ENCODE data around the gene CCNL1. TPM values are rescaled to one million over a fixed set of nuclear protein-coding genes. Genes with fewer than 3 reads are reported as not detected.
"Not testable (repeated sequence)": the region's sequence is repeated elsewhere in the genome, so short reads cannot be mapped to it uniquely, and the experiment has no call there.

CCNL1 gene
- polyA plus RNA-seq, 1 experiment = 145 TPM

DNA sequence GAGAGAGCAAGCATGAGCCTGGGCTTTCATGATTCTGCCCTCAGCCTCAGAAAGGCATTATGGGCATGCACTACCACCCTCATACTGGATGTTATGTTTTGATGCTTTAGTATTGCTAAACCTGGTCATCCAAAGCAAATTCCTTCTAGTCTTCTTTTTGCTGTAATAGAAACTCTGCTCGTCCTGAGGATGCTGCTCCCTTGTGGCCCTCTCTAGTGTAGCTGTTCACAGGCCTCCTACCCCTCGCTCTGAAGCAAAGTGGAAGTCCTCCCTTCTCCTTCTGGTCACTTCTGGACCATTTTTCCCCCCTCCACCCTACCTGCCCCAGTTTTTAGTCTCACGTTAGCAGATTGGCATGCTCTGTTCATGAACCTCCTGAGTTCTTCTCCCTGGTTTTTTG, 22.9 kb upstream of the CCNL1 start:
- no peak for DNase-seq (ENCODE audit: low read depth, low spot score)
- Histone ChIP-seq H3K27ac (ENCODE audit: low read depth, low read length) (no peak overlapping the region), H3K27me3 (ENCODE audit: control insufficient read depth, insufficient read depth, low read length) (no peaks in the 10 kb centered on the region), H3K9me3 (ENCODE audit: control insufficient read depth, insufficient read depth, low read length) (peaks cover 27% of the 10 kb centered on the region), H3K4me3 (ENCODE audit: low read depth, low read length) (no peak overlapping the region)
- TF ChIP-seq, protein P1, sequence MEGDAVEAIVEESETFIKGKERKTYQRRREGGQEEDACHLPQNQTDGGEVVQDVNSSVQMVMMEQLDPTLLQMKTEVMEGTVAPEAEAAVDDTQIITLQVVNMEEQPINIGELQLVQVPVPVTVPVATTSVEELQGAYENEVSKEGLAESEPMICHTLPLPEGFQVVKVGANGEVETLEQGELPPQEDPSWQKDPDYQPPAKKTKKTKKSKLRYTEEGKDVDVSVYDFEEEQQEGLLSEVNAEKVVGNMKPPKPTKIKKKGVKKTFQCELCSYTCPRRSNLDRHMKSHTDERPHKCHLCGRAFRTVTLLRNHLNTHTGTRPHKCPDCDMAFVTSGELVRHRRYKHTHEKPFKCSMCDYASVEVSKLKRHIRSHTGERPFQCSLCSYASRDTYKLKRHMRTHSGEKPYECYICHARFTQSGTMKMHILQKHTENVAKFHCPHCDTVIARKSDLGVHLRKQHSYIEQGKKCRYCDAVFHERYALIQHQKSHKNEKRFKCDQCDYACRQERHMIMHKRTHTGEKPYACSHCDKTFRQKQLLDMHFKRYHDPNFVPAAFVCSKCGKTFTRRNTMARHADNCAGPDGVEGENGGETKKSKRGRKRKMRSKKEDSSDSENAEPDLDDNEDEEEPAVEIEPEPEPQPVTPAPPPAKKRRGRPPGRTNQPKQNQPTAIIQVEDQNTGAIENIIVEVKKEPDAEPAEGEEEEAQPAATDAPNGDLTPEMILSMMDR (IDR thresholded peaks at IDR 0.05; ENCODE audit: low read depth, low read length) = peak; percentile 33
- POLR2A ChIA-PET = no interaction called here
- CTCF ChIA-PET = no interaction called here

DNA sequence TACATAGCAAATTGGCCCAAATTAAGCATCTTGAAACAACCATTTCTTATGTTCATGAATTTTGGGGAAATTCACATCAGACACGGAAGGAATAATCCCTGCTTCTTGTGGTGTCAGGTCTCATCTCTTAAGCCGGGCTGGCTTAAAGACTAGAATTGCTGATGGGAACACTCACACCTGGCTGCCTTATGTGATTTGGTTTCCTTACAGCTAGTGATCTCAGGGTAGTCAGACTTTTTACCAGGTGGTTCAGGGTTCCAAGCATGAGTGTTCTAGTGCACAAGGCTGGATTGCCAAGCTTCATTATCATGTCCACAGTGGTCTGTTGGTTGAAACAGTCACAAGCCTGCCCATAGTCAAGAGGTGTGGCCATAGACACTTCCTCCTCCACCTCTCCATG, 20.3 kb upstream of the CCNL1 start:
- no peak overlapping the region for H3K27ac ChIP-seq (ENCODE audit: low read depth, low read length)
- ChIA-PET CTCF (interaction anchor here (0.5 kb wide), 1 partner anchor 25 kb away, joined by 3 read pairs; no protein-coding TSS in a partner anchor), POLR2A (no interaction called here)
- H3K9me3 ChIP-seq (ENCODE audit: control insufficient read depth, insufficient read depth, low read length) = peaks cover 15% of the 10 kb centered on the region
- no peak overlapping the region for H3K4me3 ChIP-seq (ENCODE audit: low read depth, low read length)
- no peaks in the 10 kb centered on the region for H3K27me3 ChIP-seq (ENCODE audit: control insufficient read depth, insufficient read depth, low read length)
- no peak for DNase-seq (ENCODE audit: low read depth, low spot score)
- TF ChIP-seq, protein P1 (IDR thresholded peaks at IDR 0.05; ENCODE audit: low read depth, low read length) = no peak

DNA sequence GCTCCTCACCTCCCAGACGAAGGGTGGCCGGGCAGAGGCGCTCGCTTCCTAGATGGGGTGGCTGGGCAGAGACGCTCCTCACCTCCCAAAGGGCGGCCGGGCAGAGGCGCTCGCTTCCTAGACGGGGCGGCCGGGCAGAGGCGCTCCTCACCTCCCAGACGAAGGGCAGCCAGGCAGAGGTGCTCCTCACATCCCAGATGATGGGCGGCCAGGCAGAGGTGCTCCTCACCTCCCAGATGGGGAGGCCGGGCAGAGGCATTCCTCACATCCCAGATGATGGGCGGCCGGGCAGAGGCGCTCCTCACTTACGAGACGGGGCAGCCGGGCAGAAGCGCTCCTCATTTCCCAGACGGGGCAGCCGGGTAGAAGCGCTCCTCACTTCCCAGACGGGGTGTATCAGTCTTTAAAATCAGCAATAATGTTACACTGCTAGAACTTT, 19.4 kb upstream of the CCNL1 start:
- H3K27me3 ChIP-seq (ENCODE audit: control insufficient read depth, insufficient read depth, low read length) = no peaks in the 10 kb centered on the region
- DNase-seq (ENCODE audit: low read depth, low spot score) = no peak
- TF ChIP-seq, protein P1 (IDR thresholded peaks at IDR 0.05; ENCODE audit: low read depth, low read length) = no peak
- no peak overlapping the region for H3K4me3 ChIP-seq (ENCODE audit: low read depth, low read length)
- no peak overlapping the region for H3K27ac ChIP-seq (ENCODE audit: low read depth, low read length)
- CTCF ChIA-PET = no interaction called here
- POLR2A ChIA-PET = no interaction called here
- peaks cover 15% of the 10 kb centered on the region for H3K9me3 ChIP-seq (ENCODE audit: control insufficient read depth, insufficient read depth, low read length)

DNA sequence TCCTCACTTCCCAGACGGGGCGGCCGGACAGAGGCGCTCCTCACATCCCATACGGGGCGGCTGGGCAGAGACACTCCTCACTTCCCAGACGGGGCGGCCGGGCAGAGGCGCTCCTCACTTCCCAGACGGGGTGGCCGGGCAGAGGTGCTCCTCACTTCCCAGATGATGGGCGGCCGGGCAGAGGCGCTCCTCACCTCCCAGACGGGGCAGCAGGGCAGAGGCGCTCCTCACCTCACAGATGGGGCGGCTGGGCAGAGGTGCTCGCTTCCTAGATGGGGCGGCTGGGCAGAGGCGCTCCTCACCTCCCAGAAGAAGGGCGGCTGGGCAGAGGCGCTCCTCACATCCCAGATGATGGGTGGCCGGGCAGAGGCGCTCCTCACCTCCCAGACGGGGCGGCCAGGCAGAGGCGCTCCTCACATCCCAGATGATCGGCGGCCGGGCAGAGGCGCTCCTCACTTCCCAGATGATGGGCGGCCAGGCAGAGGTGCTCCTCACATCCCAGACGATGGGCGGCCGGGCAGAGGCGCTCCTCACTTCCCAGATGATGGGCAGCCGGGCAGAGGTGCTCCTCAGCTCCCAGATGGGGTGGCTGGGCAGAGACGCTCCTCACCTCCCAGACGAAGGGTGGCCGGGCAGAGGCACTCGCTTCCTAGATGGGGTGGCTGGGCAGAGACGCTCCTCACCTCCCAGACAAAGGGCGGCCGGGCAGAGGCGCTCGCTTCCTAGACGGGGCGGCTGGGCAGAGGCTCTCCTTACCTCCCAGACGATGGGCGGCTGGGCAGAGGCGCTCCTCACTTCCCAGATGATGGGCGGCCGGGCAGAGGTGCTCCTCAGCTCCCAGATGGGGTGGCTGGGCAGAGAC, 18.8 kb upstream of the CCNL1 start:
- POLR2A ChIA-PET; CTCF ChIA-PET; H3K4me3 ChIP-seq (ENCODE audit: low read depth, low read length); H3K27ac ChIP-seq (ENCODE audit: low read depth, low read length); H3K27me3 ChIP-seq (ENCODE audit: control insufficient read depth, insufficient read depth, low read length); DNase-seq (ENCODE audit: low read depth, low spot score): not testable (repeated sequence)
- H3K9me3 ChIP-seq (ENCODE audit: control insufficient read depth, insufficient read depth, low read length) = peaks cover 15% of the 10 kb centered on the region

DNA sequence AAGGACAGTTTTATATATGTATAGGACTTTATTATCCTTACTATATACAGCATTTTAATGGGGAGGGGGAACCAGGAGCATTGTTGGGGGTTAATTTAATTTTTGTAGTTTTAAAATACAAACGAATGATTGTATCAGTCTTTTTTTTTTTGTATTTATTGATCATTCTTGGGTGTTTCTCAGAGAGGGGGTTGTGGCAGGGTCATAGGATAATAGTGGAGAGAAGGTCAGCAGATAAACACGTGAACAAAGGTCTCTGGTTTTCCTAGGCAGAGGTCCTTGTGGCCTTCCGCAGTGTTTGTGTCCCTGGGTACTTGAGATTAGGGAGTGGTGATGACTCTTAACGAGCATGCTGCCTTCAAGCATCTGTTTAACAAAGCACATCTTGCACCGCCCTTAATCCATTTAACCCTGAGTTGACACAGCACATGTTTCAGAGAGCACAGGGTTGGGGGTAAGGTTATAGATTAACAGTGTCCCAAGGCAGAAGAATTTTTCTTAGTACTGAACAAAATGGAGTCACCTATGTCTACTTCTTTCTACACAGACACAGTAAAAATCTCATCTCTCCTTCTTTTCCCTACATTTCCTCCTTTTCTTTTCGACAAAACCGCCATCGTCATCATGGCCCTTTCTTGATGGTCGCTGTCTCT, 18.0 kb upstream of the CCNL1 start:
- H3K9me3 ChIP-seq (ENCODE audit: control insufficient read depth, insufficient read depth, low read length) = peaks cover 15% of the 10 kb centered on the region
- POLR2A ChIA-PET = not testable (repeated sequence)

DNA sequence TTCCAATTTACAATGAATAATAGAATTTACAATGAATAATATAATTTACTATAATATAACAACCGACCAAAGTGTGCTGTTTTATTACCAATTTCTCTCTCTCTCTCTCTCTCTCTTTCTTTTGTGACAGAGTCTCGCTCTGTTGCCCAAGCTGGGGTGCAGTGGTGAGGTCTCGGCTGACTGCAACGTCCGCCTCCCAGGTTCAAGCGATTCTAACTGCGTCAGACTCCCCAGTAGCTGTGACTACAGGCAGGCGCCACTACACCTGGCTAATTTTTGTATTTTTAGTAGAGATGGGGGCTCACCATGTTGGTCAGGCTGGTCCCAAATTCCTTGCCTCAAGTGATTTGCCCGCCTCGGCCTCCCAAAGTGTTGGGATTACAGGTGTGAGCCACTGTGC, 17.0 kb upstream of the CCNL1 start:
- no peak overlapping the region for H3K4me3 ChIP-seq (ENCODE audit: low read depth, low read length)

More for the DNA sequence above, 18.0 kb upstream of the CCNL1 start:
- CTCF ChIA-PET = interaction anchor here (0.7 to 1.8 kb wide), 3 partner anchors 25 to 355 kb away, joined by 3 to 5 read pairs (median 3); no protein-coding TSS in a partner anchor
- H3K4me3 ChIP-seq (ENCODE audit: low read depth, low read length); H3K27ac ChIP-seq (ENCODE audit: low read depth, low read length); DNase-seq (ENCODE audit: low read depth, low spot score); H3K27me3 ChIP-seq (ENCODE audit: control insufficient read depth, insufficient read depth, low read length): not testable (repeated sequence)

More for the DNA sequence above, 17.0 kb upstream of the CCNL1 start:
- Histone ChIP-seq H3K27me3 (ENCODE audit: control insufficient read depth, insufficient read depth, low read length) (no peaks in the 10 kb centered on the region), H3K9me3 (ENCODE audit: control insufficient read depth, insufficient read depth, low read length) (peaks cover 15% of the 10 kb centered on the region), H3K27ac (ENCODE audit: low read depth, low read length) (no peak overlapping the region)
- no peak for DNase-seq (ENCODE audit: low read depth, low spot score)
- ChIA-PET CTCF (interaction anchor here (0.6 to 1.8 kb wide), 3 partner anchors 355 to 397 kb away, joined by 3 to 5 read pairs (median 3); no protein-coding TSS in a partner anchor), POLR2A (interaction anchor here (4.2 kb wide), 1 partner anchor 17 kb away, joined by 118 read pairs; the partner anchor contains the start of gene CCNL1)
- TF ChIP-seq, protein P1 (IDR thresholded peaks at IDR 0.05; ENCODE audit: low read depth, low read length) = no peak
